Gastroesophageal sphincter (tissue), 4 donors: Measurements from ENCODE around the gene AUTS2. TPM values are rescaled to one million over a fixed set of nuclear protein-coding genes. Genes with fewer than 3 reads are reported as not detected.

Experiments
- ATAC-seq: fragments of 150-250 bp; one replicate; pipeline ENCODE4 v1.9.1; 2016; ENCODE audit warnings: mild to moderate bottlenecking, moderate library complexity
- H3K27ac ChIP-seq, 4 donors: fragments of 200-600 bp; sonication (generic) in 3 of 4; 1 replicate in 3 of 4; 2 replicates in 1 of 4; pipeline ENCODE4 v1.5.1; 2016 to 2019
- H3K27me3 ChIP-seq: fragments of 200-600 bp; sonication (generic); one replicate; pipeline ENCODE4 v1.5.1; 2019
- H3K36me3 ChIP-seq, 2 donors: fragments of 200-600 bp; sonication (generic); one replicate each; pipeline ENCODE4 v1.5.1; 2019; ENCODE audit warnings: control low read depth in 1 of 2
- H3K4me1 ChIP-seq, 3 donors: fragments of 200-600 bp; sonication (generic); 1 replicate in 2 of 3; 2 replicates in 1 of 3; pipeline ENCODE4 v1.5.1; 2016 to 2019; ENCODE audit warnings: control low read depth in 2 of 3
- H3K4me3 ChIP-seq, 2 donors: fragments of 200-600 bp; sonication (generic); one replicate each; pipeline ENCODE4 v1.5.1; 2019; ENCODE audit warnings: mild to moderate bottlenecking in 1 of 2, moderate library complexity in 1 of 2
- H3K9me3 ChIP-seq, 3 donors: fragments of 200-600 bp; sonication (generic); one replicate each; pipeline ENCODE4 v1.5.1; 2017 to 2019; ENCODE audit warnings: control low read depth in 2 of 3
- CTCF ChIP-seq, 4 experiments: fragments of 200-600 bp in 2 of 4; fragments of 450-650 bp in 2 of 4; sonication (generic) in 1 of 4; IDR thresholded peaks; one replicate each; pipeline ENCODE4 v1.5.1; 2017 to 2019; ENCODE audit warnings: antibody characterized with exemption in 4 of 4, mild to moderate bottlenecking in 2 of 4, moderate library complexity in 2 of 4
- EP300 ChIP-seq: sonication (generic); formaldehyde crosslinking; IDR thresholded peaks from one replicate; pipeline ENCODE4 v1.6.1; 2017; ENCODE audit warnings: antibody characterized with exemption, mild to moderate bottlenecking
- POLR2A ChIP-seq, 2 donors: fragments of 450-650 bp; IDR thresholded peaks; one replicate each; pipeline ENCODE4 v1.6.1; 2017; ENCODE audit warnings: antibody characterized with exemption in 2 of 2, mild to moderate bottlenecking in 2 of 2, moderate library complexity in 1 of 2
- POLR2AphosphoS5 ChIP-seq: sonication (generic); formaldehyde crosslinking; IDR thresholded peaks from one replicate; pipeline ENCODE4 v1.6.1; 2017; ENCODE audit warnings: antibody characterized with exemption
- WGBS, 2 donors: methylation state at CpG; one replicate each; pipeline ENCODE4 v1.1.5; 2018; ENCODE audit warnings: low coverage in 1 of 2; 5-methylcytosine and 5-hydroxymethylcytosine counted together
- total RNA-seq, 4 donors: library from RNA; depleted of rRNA; stranded (reverse); fragments of >200 nt; gene quantifications; one replicate each; pipeline ENCODE4 v1.1.0, GENCODE V29; 2016

Gene AUTS2
- total RNA-seq, 4 donors from 2014 or later: 12.2 to 48.7 (median 44.1) TPM

GRCh38 chr7:69738396-69738951, 140.2 kb downstream of the AUTS2 start:
- H3K36me3 ChIP-seq: no peaks in the 10 kb centered on the region
- peak overlapping the region in 1 of 4 donors; percentile 29 for H3K27ac ChIP-seq
- H3K27me3 ChIP-seq: no peaks in the 10 kb centered on the region
- TF ChIP-seq POLR2A (IDR thresholded peaks at IDR 0.05) (no peak), POLR2AphosphoS5 (no peak), CTCF (IDR thresholded peaks at IDR 0.05) (no peak), EP300 (no peak)
- H3K4me1 ChIP-seq: peaks cover 6 to 34% (median 18%) of the 10 kb centered on the region in 3 donors
- no peaks in the 10 kb centered on the region for H3K9me3 ChIP-seq
- 15% methylated on average over 4 of the region's 4 CpGs for WGBS, 2 donors
- H3K4me3 ChIP-seq: no peak overlapping the region
- ATAC-seq: no peak

GRCh38 chr7:69739190-69739589, 140.9 kb downstream of the AUTS2 start:
- Histone ChIP-seq H3K27ac (peak overlapping the region in 1 of 4 donors; percentile 29), H3K36me3 (no peaks in the 10 kb centered on the region), H3K4me3 (no peak overlapping the region), H3K9me3 (no peaks in the 10 kb centered on the region), H3K4me1 (peaks cover 6 to 41% (median 18%) of the 10 kb centered on the region in 3 donors), H3K27me3 (no peaks in the 10 kb centered on the region)
- 90% methylated on average over 1 of the region's 1 CpG; no CpG with 5 or more reads in 1 of the 2 donors for WGBS, 2 donors
- no peak for TF ChIP-seq POLR2AphosphoS5
- no peak for TF ChIP-seq EP300
- TF ChIP-seq POLR2A (IDR thresholded peaks at IDR 0.05): no peak
- no peak for TF ChIP-seq CTCF (IDR thresholded peaks at IDR 0.05)
- no peak for ATAC-seq

- Histone ChIP-seq H3K27ac (no peak overlapping the region), H3K9me3 (no peaks in the 10 kb centered on the region), H3K36me3 (no peaks in the 10 kb centered on the region), H3K4me3 (no peak overlapping the region), H3K4me1 (peaks cover 6 to 42% (median 18%) of the 10 kb centered on the region in 3 donors), H3K27me3 (no peaks in the 10 kb centered on the region)
- ATAC-seq: peak; percentile 68
- TF ChIP-seq POLR2AphosphoS5: no peak
- TF ChIP-seq POLR2A (IDR thresholded peaks at IDR 0.05): no peak
- TF ChIP-seq CTCF (IDR thresholded peaks at IDR 0.05): no peak
- no peak for TF ChIP-seq EP300
- 38 to 57% methylated on average over 1 to 3 of the region's 4 CpGs for WGBS, 2 donors
Measured at GRCh38 chr7:69739931-69740431, 141.7 kb downstream of the AUTS2 start.

GRCh38 chr7:69742237-69742636, 144.0 kb downstream of the AUTS2 start:
- no peaks in the 10 kb centered on the region for H3K27me3 ChIP-seq
- H3K27ac ChIP-seq: no peak overlapping the region
- no peaks in the 10 kb centered on the region for H3K9me3 ChIP-seq
- H3K36me3 ChIP-seq: no peaks in the 10 kb centered on the region
- H3K4me1 ChIP-seq: peaks cover 6 to 42% (median 18%) of the 10 kb centered on the region in 3 donors
- 92% methylated on average over 1 of the region's 1 CpG; no CpG with 5 or more reads in 1 of the 2 donors for WGBS, 2 donors
- TF ChIP-seq CTCF (IDR thresholded peaks at IDR 0.05) (no peak), EP300 (no peak), POLR2AphosphoS5 (no peak), POLR2A (IDR thresholded peaks at IDR 0.05) (no peak)
- H3K4me3 ChIP-seq: no peak overlapping the region
- ATAC-seq: no peak

- 81 to 89% methylated on average over 2 of the region's 2 CpGs for WGBS, 2 donors
- Histone ChIP-seq H3K27ac (no peak overlapping the region), H3K4me3 (no peak overlapping the region), H3K4me1 (peaks cover 4 to 34% (median 17%) of the 10 kb centered on the region in 3 donors), H3K27me3 (no peaks in the 10 kb centered on the region), H3K36me3 (no peaks in the 10 kb centered on the region), H3K9me3 (no peaks in the 10 kb centered on the region)
- ATAC-seq: no peak
- TF ChIP-seq CTCF (IDR thresholded peaks at IDR 0.05): no peak
- no peak for TF ChIP-seq POLR2AphosphoS5
- no peak for TF ChIP-seq POLR2A (IDR thresholded peaks at IDR 0.05)
- TF ChIP-seq EP300: no peak
Measured at GRCh38 chr7:69743436-69743835, 145.2 kb downstream of the AUTS2 start.
